CD8-positive, alpha-beta memory T cell (primary cell): Measurements from ENCODE around the gene TMEM11. TPM values are rescaled to one million over a fixed set of nuclear protein-coding genes. Genes with fewer than 3 reads are reported as not detected.
A peak's percentile ranks its signal among the peaks of the same experiment; 100 is the strongest.

Source experiments
- CTCF ChIA-PET: fragments of 350-600 bp; sonication (Branson Sonifier 250); formaldehyde crosslinking; loops from one replicate; lab custom pipeline; 2021; ENCODE audit warnings: antibody characterized with exemption; lab: Charles Lee
- POLR2A ChIA-PET: fragments of 350-600 bp; sonication (Branson Sonifier 250); formaldehyde crosslinking; loops from one replicate; lab custom pipeline; 2021; ENCODE audit warnings: antibody characterized with exemption; lab: Charles Lee
- DNase-seq, 5 donors: peaks; one replicate each; pipeline versions ENCODE4 v3.0.0 to v3.0.0-alpha.2; 2020 to 2022; ENCODE audit warnings: mixed read lengths in 1 of 5
- H3K27ac ChIP-seq: one replicate; pipeline ENCODE4 v1.7.0; 2013; ENCODE audit warnings: low read depth, mild to moderate bottlenecking, low read length, moderate library complexity
- H3K27me3 ChIP-seq: 2 replicates; pipeline ENCODE4 v1.7.0; 2013; ENCODE audit warnings: low read length, mild to moderate bottlenecking; ENCODE audit not compliant: insufficient read depth, poor library complexity, severe bottlenecking
- H3K36me3 ChIP-seq: 2 replicates; pipeline ENCODE4 v1.7.0; 2013; ENCODE audit warnings: mild to moderate bottlenecking, low read length, moderate library complexity; ENCODE audit not compliant: insufficient read depth
- H3K4me1 ChIP-seq: 2 replicates; pipeline ENCODE4 v1.7.0; 2013; ENCODE audit warnings: mild to moderate bottlenecking, low read length, moderate library complexity; ENCODE audit not compliant: insufficient read depth
- H3K4me3 ChIP-seq: 2 replicates; pipeline ENCODE4 v1.7.0; 2013; ENCODE audit warnings: mild to moderate bottlenecking, low read length
- H3K9me3 ChIP-seq: 2 replicates; pipeline ENCODE4 v1.7.0; 2013; ENCODE audit warnings: mild to moderate bottlenecking, low read length
- H3K27ac Mint-ChIP-seq, 8 donors: one replicate each; pipeline ENCODE4 v1.8.0; 2020 to 2021; ENCODE audit warnings: mixed read lengths in 8 of 8, mild to moderate bottlenecking in 6 of 8, inconsistent platforms in 3 of 8, moderate library complexity in 3 of 8
- H3K27me3 Mint-ChIP-seq, 2 donors: one replicate each; pipeline ENCODE4 v1.8.0; 2020 to 2021; ENCODE audit warnings: mixed read lengths in 2 of 2, mild to moderate bottlenecking in 1 of 2, moderate library complexity in 1 of 2
- H3K36me3 Mint-ChIP-seq, 3 donors: one replicate each; pipeline ENCODE4 v1.8.0; 2020 to 2021; ENCODE audit warnings: mixed read lengths in 3 of 3, inconsistent platforms in 1 of 3, mild to moderate bottlenecking in 1 of 3
- H3K4me1 Mint-ChIP-seq, 3 donors: one replicate each; pipeline ENCODE4 v1.8.0; 2020 to 2021; ENCODE audit warnings: mixed read lengths in 3 of 3, inconsistent platforms in 1 of 3, mild to moderate bottlenecking in 1 of 3
- H3K4me3 Mint-ChIP-seq, 7 donors: one replicate each; pipeline ENCODE4 v1.8.0; 2020 to 2021; ENCODE audit warnings: mixed read lengths in 7 of 7, mild to moderate bottlenecking in 6 of 7, moderate library complexity in 4 of 7, inconsistent platforms in 2 of 7
- H3K9me3 Mint-ChIP-seq, 5 donors: one replicate each; pipeline ENCODE4 v1.8.0; 2020 to 2022; ENCODE audit warnings: mixed read lengths in 5 of 5, mild to moderate bottlenecking in 3 of 5, moderate library complexity in 2 of 5, inconsistent platforms in 1 of 5
- polyA plus RNA-seq: library from polyadenylated mRNA; unstranded; fragments of 300-500 nt; fragmentation: Illumina TruSeq; gene quantifications from one replicate; pipeline ENCODE4 v1.2.3, GENCODE V29; 2021
- total RNA-seq, 2 experiments: library from RNA; stranded (reverse); gene quantifications; one replicate each; pipeline ENCODE4 v1.2.3, GENCODE V29; 2021

The TMEM11 gene
- total and polyA plus RNA-seq, 3 experiments from 2014 or later: 26.1 to 37.4 (median 29.8) TPM

- peak overlapping the region in 1 of 8 donors; percentile 38 for H3K27ac Mint-ChIP-seq
- H3K27me3 ChIP-seq: no peaks in the 10 kb centered on the region
- CTCF ChIA-PET: no interaction called here
Observed at GRCh38 chr17:21189361-21189760, 24.6 kb downstream of the TMEM11 start.

GRCh38 chr17:21186399-21187187 is 27.4 kb downstream of the TMEM11 start:
- H3K9me3 ChIP-seq: no peaks in the 10 kb centered on the region
- no peak overlapping the region for H3K27ac ChIP-seq
- H3K4me1 Mint-ChIP-seq: peaks cover 0 to 9% (median 2%) of the 10 kb centered on the region in 3 donors
- H3K4me1 ChIP-seq: no peaks in the 10 kb centered on the region
- H3K36me3 ChIP-seq: peaks cover 10% of the 10 kb centered on the region
- ChIA-PET CTCF (interaction anchor here (0.6 to 2.2 kb wide), 2 partner anchors 17 to 87 kb away, joined by 3 to 5 read pairs; no protein-coding TSS in a partner anchor), POLR2A (no interaction called here)
- H3K27me3 Mint-ChIP-seq: no peaks in the 10 kb centered on the region
- no peak for DNase-seq
- H3K4me3 ChIP-seq: no peak overlapping the region
- H3K27me3 ChIP-seq: no peaks in the 10 kb centered on the region
- peaks cover 4 to 63% (median 17%) of the 10 kb centered on the region in 3 donors for H3K36me3 Mint-ChIP-seq
- H3K9me3 Mint-ChIP-seq: no peaks in the 10 kb centered on the region
- no peak overlapping the region for H3K4me3 Mint-ChIP-seq
- peak overlapping the region in 1 of 8 donors; percentile 84 for H3K27ac Mint-ChIP-seq

More at GRCh38 chr17:21189361-21189760, 24.6 kb downstream of the TMEM11 start:
- Mint-ChIP-seq H3K27me3 (no peaks in the 10 kb centered on the region), H3K36me3 (peaks cover 4 to 55% (median 9%) of the 10 kb centered on the region in 3 donors), H3K4me3 (no peak overlapping the region), H3K4me1 (peaks cover 0 to 4% (median 2%) of the 10 kb centered on the region in 3 donors), H3K9me3 (no peaks in the 10 kb centered on the region)
- POLR2A ChIA-PET: no interaction called here
- Histone ChIP-seq H3K4me1 (no peaks in the 10 kb centered on the region), H3K4me3 (no peak overlapping the region), H3K27ac (no peak overlapping the region), H3K36me3 (no peaks in the 10 kb centered on the region), H3K9me3 (no peaks in the 10 kb centered on the region)
- no peak for DNase-seq

GRCh38 chr17:21185061-21185460 is 28.9 kb downstream of the TMEM11 start:
- ChIA-PET POLR2A (no interaction called here), CTCF (no interaction called here)
- Mint-ChIP-seq H3K4me3 (no peak overlapping the region), H3K27ac (peak overlapping the region in 2 of 8 donors; percentile 14 to 35), H3K27me3 (no peaks in the 10 kb centered on the region), H3K36me3 (peaks cover 4 to 54% (median 15%) of the 10 kb centered on the region in 3 donors), H3K9me3 (no peaks in the 10 kb centered on the region), H3K4me1 (peaks cover 0 to 9% (median 2%) of the 10 kb centered on the region in 3 donors)
- no peaks in the 10 kb centered on the region for H3K27me3 ChIP-seq
- peaks cover 10% of the 10 kb centered on the region for H3K36me3 ChIP-seq
- H3K27ac ChIP-seq: no peak overlapping the region
- H3K4me3 ChIP-seq: no peak overlapping the region
- no peaks in the 10 kb centered on the region for H3K4me1 ChIP-seq
- H3K9me3 ChIP-seq: no peaks in the 10 kb centered on the region
- DNase-seq: no peak

GRCh38 chr17:21184570-21184969 is 29.4 kb downstream of the TMEM11 start:
- H3K27ac Mint-ChIP-seq: peak overlapping the region in 1 of 8 donors; percentile 69
- H3K9me3 ChIP-seq: no peaks in the 10 kb centered on the region
- H3K36me3 Mint-ChIP-seq: peaks cover 4 to 52% (median 15%) of the 10 kb centered on the region in 3 donors

GRCh38 chr17:21183468-21183867 is 30.5 kb downstream of the TMEM11 start:
- no peaks in the 10 kb centered on the region for H3K4me1 ChIP-seq
- H3K4me3 ChIP-seq: no peak overlapping the region
- H3K27ac ChIP-seq: no peak overlapping the region
- no peaks in the 10 kb centered on the region for H3K27me3 ChIP-seq
- peaks cover 10% of the 10 kb centered on the region for H3K36me3 ChIP-seq
- Mint-ChIP-seq H3K9me3 (no peaks in the 10 kb centered on the region), H3K4me3 (peak overlapping the region in 1 of 7 donors; percentile 45), H3K36me3 (peaks cover 4 to 47% (median 15%) of the 10 kb centered on the region in 3 donors), H3K27me3 (no peaks in the 10 kb centered on the region), H3K4me1 (peaks cover 0 to 9% (median 2%) of the 10 kb centered on the region in 3 donors), H3K27ac (peak overlapping the region in 2 of 8 donors; percentile 57 to 88)
- CTCF ChIA-PET: no interaction called here
- H3K9me3 ChIP-seq: no peaks in the 10 kb centered on the region
- no peak for DNase-seq
- POLR2A ChIA-PET: no interaction called here

More at GRCh38 chr17:21184570-21184969, 29.4 kb downstream of the TMEM11 start:
- ChIA-PET POLR2A (no interaction called here), CTCF (no interaction called here)
- Histone ChIP-seq H3K36me3 (peaks cover 10% of the 10 kb centered on the region), H3K4me1 (no peaks in the 10 kb centered on the region), H3K27ac (no peak overlapping the region), H3K4me3 (no peak overlapping the region), H3K27me3 (no peaks in the 10 kb centered on the region)
- Mint-ChIP-seq H3K4me1 (peaks cover 0 to 9% (median 2%) of the 10 kb centered on the region in 3 donors), H3K4me3 (no peak overlapping the region), H3K27me3 (no peaks in the 10 kb centered on the region), H3K9me3 (no peaks in the 10 kb centered on the region)
- no peak for DNase-seq

- Mint-ChIP-seq H3K9me3 (no peaks in the 10 kb centered on the region), H3K27ac (no peak overlapping the region), H3K4me3 (no peak overlapping the region), H3K4me1 (peaks cover 0 to 4% (median 2%) of the 10 kb centered on the region in 3 donors), H3K36me3 (peaks cover 4 to 28% (median 14%) of the 10 kb centered on the region in 3 donors), H3K27me3 (no peaks in the 10 kb centered on the region)
- ChIA-PET CTCF (no interaction called here), POLR2A (no interaction called here)
- H3K9me3 ChIP-seq: no peaks in the 10 kb centered on the region
- H3K4me1 ChIP-seq: no peaks in the 10 kb centered on the region
- H3K27me3 ChIP-seq: no peaks in the 10 kb centered on the region
- no peak overlapping the region for H3K4me3 ChIP-seq
- H3K36me3 ChIP-seq: peaks cover 3% of the 10 kb centered on the region
- no peak overlapping the region for H3K27ac ChIP-seq
- DNase-seq: no peak
Observed at GRCh38 chr17:21177854-21178600, 35.9 kb downstream of the TMEM11 start.

GRCh38 chr17:21177401-21177800 is 36.6 kb downstream of the TMEM11 start:
- Histone ChIP-seq H3K4me1 (no peaks in the 10 kb centered on the region), H3K36me3 (peaks cover 5% of the 10 kb centered on the region), H3K4me3 (no peak overlapping the region), H3K9me3 (no peaks in the 10 kb centered on the region), H3K27ac (no peak overlapping the region), H3K27me3 (no peaks in the 10 kb centered on the region)
- CTCF ChIA-PET: no interaction called here
- H3K4me3 Mint-ChIP-seq: no peak overlapping the region
- H3K27me3 Mint-ChIP-seq: no peaks in the 10 kb centered on the region
- no peaks in the 10 kb centered on the region for H3K4me1 Mint-ChIP-seq
- no peak for DNase-seq
- H3K27ac Mint-ChIP-seq: peak overlapping the region in 2 of 8 donors; percentile 63
- H3K36me3 Mint-ChIP-seq: peaks cover 4 to 30% (median 15%) of the 10 kb centered on the region in 3 donors
- POLR2A ChIA-PET: no interaction called here
- H3K9me3 Mint-ChIP-seq: no peaks in the 10 kb centered on the region
